Activated CD4-positive, alpha-beta T cell treated with anti-CD3 and anti-CD28 coated beads for 4 hours (primary cell): ENCODE data around the gene SH2D7.
A peak's percentile ranks its signal among the peaks of the same experiment; 100 is the strongest.

ENCODE experiments used
- DNase-seq, 2 donors: peaks; one replicate each; pipeline ENCODE4 v3.0.0-alpha.2; 2020

SH2D7 gene

DNA sequence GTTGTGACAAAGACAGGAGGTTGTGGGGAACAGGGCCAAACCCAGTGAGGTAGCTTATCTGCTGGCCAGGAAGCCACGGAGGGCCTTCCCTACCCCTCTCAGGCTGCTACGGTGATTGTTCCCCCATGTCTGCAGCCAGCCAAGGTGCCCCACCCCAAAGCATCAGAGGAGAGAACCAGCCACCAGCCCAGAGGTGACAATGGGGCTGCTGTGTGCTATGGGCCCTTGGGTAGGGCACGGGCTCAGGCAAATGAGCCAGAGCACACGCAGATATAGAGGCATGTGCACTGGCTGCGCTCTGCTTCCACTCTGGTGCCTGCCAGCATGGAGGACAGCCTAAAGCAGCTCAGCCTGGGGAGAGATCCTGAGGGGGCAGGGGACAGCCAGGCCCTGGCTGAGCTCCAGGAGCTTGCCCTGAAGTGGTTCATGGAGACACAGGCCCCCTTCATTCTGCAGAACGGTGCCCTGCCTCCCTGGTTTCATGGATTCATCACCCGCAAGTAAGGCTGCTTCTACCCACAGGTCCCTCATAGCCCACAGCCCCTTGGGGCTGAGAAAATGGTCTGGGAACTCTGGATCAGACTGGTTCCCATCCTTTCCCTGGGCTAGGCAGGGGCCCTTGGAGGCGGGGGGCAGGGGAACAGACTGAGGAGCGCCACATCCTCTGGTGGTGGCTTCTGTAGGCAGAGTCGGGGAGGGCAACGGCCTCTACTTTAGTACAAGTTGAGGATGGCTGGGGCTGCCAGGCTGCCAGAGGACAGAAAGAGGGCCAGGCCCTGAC is at the start of gene SH2D7:
Gene SH2D7 (plus strand): TSS at position 301 of the 781 bp plus-strand sequence. CDS start 24 bp downstream, at position 325.
- DNase-seq: no peak

DNA sequence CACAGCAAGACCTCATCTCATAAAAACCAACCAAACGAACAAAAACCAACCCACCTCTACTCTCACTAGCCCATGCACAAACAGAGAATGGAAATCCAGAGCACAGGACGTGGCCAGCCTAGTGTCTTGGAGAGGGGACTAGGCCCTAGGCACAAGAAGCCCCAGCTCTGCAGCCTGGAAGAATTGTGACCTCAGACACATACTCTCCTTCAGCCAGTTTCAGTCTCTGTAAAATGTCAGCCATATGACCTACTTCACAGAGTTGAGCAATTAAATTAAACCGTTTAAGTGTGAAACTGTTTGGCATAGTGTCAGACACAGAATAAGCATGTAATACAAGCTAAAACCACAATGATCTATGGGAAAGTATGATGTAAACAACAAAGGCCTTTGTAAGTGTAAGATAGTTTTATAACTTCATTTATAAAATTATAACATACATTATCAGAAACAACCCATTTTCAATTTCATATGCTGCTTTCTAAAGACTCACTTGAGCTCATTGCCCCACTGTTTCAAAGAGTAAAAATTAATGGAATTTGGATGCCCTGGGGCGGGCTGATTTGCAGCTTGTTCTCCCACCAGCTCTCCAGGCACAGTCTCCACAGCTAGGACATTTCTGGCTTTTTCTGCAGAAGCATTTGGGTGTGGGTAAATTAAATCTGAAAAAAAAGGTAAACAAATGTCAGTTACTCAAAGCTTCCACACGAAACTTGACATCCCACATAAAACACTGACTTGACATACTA is 47.8 kb upstream of the SH2D7 start:
- no peak for DNase-seq

DNA sequence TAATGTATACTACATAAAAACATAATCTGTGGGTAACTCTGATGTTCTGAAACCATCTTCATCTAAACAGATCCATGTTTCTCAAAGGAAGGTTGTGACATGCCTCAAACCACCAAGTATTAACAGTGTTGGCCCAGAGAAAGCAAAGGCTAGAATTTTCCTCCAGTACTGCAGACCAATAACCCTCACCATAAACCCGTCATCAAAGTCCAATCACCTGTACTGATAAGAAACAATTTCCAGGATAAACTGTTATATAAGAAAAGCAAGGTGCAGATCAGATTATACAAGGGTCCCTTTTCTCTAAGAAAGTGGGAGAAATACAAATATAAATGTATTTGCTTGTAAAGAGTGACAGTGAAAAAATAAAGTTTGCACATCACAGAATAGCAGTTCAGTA is 47.2 kb upstream of the SH2D7 start:
- DNase-seq: no peak

DNA sequence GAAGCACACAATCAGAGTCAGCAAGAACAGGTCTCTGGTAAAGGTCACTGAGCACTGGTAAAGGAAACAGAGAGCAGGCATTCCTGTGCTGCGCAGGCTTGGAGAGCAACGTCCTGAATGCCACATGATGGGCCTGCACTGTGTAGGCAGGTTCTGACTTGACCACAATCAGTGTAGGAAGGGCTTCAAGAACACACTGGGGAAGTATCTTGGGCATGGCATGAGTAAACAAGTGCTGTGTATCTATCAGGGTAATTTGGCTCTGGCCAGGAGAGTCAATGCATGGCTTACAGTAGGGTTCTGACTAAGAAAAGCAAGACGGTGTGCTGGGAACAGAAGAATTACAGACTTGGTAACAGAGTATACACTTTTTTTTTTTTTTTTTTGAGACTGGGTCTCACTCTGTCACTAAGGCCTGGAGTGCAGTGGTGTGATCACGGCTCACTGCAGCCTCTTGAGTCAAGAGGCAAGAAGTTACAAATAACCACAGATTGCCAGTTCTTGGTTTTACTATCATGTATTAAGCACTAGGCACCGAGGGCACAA is 45.5 kb upstream of the SH2D7 start:
- no peak for DNase-seq

DNA sequence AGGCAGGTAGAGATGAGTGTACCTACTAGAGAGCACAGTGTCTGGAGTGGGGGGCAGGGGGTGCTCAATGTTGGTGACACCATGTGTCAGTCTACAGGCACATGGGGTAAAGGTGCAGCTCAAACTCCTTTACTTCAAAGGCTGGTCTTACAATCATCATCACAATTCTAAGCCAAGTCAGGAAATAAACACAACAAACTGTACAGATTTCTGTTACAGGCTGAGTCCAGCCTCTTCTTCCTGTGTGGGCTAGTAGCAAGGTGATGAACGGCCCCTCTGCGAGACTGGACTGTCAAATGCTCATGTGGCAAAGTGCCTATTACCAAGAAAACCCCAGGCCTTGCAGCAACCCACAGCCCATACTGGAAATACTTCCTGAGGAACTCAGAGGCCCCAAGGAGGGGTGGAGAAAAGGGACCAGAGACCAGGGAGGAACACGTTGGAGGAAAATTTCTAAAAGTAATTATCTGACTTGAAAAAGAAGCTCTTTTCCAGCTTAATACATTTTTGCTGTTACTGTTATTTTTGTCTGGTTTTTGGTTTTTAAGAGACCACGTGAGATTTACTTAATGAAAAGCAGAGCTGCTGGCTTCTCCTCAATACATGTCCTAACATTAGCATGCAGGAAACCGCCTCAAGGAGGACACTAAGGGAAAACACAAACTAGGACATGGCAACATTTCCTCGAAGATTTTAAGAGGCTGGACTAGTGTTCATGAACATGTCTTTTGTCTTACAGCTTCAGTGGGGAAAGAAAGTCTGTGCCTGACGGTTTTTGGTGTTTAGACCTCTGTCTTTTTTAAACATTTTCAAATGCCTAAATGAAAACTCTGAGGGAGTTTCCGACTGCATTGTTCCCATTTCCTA is 44.4 kb upstream of the SH2D7 start:
- no peak for DNase-seq

DNA sequence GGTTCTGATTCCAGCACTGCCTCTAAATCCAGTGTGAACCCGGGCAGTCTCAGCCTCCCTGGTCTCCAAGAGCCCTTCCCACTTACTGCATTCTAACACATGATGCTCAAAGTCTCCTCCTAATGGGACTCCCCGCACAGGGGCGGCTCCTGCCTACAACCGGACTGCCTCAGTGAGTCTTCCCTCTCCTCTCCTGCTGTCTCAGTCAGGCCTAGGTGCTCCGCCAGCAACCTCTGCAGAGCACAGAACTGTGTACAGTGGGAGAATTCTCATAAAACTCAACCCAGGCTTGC is 43.8 kb upstream of the SH2D7 start:
- no peak for DNase-seq

DNA sequence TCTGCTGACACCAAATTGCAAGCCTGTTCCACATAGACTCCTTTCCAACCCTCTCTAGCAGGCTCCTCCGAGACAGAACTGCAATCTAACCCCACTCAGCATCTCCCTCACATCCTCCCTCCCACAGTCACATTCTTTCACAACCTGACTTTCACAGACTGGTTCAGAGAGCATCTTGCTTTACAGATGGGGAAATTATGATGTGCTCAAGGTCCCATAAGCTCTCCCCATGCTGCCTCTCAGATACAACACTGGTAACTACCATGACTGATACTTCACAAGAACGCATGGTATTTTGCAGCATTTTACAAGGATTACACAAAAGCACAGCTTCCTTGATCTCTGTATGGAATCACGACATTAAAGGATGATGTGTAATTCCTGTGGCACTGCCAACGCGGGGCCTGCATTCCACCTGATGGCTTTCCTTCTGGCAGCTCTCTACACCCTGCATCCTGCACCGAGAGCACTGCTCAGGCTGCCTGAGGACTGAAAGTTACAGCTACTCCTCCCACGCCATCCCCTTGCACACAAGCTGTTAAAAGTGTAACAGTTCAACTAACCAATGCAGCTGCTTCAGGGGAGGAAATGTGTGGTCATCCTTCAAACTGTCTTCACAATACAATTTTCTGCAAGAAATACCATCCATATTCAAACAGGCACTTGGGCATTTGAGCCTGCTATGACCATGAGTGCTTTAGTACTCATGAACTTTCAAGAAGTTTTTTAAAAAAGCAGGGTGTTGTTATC is 42.5 kb upstream of the SH2D7 start:
- DNase-seq: peak; percentile 65 to 72

DNA sequence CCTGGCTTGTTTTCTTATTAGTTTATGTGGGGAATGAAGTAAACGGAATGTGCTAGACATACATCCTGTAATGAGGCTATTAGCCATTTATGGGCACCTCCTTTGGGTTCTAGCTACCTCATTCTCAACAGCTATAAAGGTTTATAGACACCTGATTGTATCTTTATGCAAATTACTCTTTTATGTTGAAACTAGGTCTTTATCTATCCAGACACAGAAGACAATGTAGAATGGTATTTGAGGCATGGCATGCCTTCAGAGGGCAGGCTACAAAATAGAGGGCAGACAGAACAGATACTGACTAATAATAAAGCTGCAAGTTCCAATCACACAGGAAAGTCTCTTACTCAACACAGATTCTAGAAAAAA is 41.9 kb upstream of the SH2D7 start:
- no peak for DNase-seq

DNA sequence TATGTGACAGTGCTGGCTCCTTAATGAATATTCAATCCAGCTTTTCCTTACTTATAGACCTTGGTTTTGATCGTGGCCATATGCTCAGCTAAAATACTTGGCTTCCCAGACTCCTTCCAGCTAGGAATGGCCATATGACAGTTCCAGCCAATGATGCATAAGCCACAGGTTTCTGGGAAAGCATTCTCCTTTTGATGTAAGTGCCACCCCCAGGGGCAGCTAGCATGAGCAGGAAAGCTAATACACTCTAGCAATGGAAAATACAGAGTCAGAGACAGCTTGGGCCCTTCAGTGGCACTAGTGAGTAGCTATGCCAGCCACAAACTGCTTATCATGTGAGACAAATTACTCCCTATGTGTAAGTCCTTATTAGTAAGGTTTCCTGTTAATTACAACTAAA is 41.5 kb upstream of the SH2D7 start:
- peak; percentile 59 to 67 for DNase-seq

DNA sequence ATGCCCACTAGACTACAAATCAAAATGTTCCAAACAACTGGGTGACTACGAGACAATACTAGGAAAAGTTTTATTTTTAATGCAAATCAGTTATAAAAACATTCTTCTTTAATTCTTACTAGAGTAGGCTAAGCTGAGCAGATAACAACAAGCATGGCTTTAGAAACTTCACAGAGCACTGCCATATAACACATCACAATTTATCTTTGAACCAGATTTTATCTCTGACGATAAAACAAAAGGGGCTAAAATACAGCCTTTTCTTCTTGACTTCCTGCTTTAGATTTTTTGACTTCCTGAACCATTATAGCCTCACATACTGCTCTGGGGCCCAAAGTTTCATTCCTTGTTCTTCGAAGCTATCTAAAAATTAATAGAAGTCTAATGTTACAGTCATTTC is 40.8 kb upstream of the SH2D7 start:
- DNase-seq: no peak

DNA sequence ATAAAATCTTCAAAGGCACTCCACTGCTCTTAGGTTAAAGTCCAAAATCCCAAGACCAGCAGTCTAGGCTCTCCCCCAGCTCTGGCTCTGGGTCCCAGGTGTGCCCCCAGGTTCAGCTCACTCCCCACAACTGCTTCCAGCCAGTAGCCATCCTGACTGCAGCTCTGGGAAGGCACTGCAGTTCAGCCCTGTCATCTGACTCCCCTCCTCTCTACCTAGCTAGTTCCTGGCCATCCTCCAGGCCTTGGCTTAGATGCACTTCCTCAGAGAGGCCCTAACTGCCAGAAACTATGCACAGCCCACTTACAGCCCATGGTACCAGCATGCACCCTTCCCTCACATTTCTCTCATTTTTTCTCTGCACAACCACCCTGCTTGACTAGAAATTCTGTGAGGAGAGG is 40.4 kb upstream of the SH2D7 start:
- no peak for DNase-seq

DNA sequence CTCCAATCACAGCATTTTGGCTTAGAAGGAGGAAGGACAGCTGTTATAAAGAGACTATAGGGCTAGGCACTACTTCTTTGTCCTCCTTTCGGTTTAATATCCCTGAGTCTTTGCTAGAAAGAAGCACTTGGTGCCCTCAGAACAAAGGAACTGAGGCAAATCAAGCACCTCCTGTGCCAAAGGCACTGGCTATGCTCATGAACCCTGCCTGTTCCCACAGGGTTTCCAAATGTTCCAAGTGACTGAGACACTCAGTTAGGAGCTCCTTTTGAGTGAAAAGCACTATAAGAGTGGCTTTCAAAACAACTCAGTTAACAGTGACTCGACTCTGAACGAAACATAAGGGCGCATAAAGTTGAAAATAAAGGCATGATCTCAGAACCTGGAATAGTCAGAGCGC is 39.8 kb upstream of the SH2D7 start:
- no peak for DNase-seq

DNA sequence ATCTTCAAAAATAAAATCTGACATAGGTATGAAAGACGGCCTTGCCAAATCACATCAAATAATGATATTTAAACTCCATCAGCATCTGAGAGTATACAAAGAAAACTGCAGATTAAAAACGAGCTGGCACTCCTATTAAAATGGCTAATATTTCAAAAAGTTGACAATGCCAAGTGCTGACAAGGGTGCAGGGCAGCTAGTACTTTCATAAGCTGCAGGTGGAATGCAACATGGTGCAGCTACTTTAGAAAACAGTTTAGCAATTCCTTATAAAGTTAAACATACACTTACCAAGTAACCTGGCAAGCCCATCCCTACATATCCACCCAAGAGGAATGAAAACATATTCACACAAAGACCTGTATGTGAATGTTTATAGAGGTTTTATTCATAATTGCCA is 37.8 kb upstream of the SH2D7 start:
- DNase-seq: no peak

DNA sequence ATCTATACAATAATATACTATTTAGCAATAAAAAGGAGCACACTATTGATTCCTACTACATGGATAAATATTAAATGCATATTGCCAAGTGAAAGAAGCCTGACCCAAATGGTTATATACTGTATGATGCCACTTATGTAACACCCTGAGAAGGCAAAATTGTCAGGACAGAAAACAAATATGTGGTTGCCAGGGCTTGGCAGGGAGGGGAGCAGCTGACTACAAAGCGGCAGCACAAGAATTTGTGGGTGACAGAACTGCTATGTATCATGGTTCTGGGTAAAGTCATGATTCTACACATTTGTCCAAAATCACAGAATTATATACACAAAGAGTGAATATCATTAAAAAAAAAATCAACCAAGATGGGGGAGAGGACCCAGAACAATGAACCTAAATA is 37.4 kb upstream of the SH2D7 start:
- no peak for DNase-seq

DNA sequence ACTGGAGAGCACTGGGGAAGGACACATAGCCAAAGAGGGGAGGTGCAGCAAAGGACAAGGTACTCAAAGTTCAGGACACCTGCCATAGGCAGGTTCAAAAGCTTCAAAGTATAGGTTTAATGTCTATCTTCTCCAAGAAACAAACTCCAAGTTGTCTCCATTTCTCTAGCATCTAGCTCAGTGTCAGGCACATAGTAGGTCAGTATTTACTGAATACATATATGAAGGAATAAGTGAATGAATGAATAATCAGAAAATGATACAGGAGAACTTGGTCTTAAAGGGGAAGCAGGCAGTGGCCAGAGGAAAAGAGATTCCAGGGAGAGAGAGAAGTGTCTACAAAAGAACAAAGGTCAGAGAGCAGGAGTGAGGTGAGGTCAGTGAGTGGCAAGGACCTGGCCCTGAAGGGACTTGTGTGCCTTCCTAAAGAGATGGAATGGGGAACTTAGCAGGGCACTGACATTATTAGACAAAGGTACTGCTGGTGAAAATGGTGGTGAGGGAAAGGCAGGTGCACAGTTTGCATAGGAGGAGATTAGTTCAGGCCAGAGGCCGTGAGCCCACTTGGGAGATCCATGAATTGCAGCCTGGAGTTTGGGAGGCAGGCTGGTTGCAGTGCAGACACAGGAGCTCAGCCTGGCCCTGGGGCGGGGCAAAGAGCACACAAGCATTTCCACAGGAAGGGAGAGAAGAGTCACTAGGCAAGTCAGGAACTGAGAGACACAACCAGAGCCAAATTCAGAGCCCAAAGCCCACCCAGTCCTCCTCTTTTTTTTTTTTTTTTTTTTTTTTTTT is 36.2 kb upstream of the SH2D7 start:
- no peak for DNase-seq

DNA sequence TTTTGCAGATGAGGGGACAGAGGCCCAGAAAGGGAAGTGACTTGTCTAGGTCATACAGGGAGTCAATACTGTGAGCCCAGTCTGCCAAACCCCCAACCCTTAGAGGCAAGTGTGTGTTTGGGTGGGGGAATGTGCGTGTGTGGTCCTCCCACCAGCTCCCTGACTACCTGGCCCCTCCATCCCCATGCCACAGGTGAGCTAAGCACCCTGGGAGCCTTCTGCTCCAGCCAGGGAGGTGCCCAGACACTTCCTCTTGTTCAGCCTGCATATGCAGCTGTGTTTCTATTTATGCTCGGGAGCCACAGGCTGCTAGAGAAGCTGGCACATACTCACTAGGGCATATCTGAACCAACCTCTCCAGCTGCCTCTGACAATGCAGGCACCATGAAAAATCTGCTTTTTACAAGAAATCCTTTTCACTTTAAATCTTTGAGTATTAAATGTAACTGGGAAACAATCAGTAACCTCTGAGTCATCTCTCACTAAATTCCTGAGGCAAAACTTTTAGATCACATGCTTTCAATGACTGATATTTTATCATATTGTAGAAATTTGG is 35.6 kb upstream of the SH2D7 start:
- peak in 1 of 2 donors; percentile 36 for DNase-seq

DNA sequence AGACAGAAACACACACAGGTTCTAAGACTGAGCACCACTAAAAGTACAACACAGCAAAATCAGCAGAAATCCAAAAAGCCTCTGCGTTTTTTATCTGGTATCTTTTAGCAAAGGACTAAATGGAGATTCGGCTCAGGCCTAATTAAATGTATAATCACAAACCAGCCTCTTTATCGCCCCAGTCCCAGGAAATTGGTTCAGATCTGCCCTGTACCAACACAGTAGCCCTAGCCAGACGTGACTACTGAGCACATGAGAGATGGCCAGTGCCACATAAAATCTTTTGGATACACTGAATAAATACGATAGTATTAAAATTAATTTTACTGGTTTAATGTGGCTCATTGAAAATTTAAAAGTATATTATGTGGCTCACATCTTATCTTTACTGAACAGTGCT is 34.6 kb upstream of the SH2D7 start:
- no peak for DNase-seq

DNA sequence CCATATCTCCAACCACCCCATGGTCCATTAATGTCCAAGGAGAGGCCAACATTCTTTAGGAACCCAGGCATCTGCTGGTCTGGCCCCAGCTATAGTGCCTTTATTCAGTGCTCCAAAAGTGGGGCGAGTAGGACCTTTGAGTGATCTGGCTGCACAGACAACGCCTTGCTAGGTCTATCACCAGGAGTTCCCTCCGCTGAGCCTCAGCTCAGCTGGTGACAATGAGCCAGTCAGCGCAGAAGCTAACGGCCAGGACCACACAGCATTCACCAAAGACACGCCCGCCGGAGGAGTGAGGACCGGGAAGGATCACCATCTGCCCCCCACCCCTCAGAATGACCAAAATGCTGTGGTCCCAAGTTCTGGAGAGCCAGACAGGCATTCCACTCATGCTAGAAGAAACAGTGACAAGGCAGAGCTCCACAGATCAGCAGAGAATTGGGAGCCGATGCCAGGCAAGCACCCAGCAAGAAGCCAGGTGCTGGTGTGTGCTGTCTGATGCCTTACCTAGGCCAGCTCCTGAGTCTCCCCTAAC is 33.9 kb upstream of the SH2D7 start:
- DNase-seq: no peak

DNA sequence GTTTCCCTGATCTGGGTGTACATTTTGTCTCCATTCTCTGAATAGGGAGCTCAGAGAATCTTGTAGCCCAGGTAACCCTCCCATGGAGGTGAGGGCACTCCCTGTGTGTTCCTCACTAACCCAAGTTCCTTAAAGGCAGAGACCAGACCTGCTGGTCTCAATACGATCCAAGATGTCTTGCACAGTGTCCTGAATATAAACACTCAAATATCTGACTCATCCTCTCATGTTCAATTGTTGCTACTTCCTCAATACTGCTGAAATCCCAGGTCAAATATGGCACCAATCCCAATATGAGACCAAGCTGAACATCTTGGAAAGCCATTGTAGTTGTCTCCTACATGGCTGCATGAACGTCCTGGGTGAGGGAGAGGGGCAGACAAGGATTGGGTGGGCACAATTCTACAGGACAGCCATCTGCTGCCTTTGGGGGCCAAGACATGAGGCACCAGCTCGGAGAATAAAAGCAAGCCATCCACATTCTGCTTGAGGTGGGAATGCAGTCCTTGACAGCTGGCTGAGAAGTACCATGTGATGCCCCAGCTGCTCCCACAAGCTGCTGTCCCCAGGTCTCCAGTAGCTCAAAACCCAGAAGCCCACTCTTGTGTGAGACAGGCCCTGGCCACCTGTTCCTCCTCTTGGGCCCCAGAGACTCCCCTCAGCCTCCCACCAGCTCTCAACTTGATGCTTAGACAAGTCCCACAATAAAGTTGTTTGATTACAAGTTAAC is 33.1 kb upstream of the SH2D7 start:
- DNase-seq: no peak

DNA sequence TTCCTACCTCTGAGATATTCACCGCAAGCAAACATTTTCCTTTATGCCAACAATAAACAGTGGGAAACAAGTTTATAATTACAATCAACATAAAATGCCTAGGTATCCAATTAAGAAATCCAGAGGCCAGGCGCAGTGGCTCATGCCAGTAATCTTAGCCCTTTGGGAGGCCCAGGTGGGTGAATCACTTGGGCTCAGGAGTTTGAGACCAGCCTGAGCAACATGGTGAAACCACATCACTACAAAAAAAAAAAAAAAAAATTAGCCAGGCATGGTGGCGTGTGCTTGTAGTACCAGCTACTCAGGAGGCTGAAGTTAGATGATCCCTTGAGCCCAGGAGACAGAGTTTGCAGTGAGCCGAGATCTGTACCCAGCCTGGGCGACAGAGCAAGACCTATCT is 32.1 kb upstream of the SH2D7 start:
- no peak for DNase-seq
